Measurements from ENCODE around the gene MSH5.

MSH5 gene

DNA sequence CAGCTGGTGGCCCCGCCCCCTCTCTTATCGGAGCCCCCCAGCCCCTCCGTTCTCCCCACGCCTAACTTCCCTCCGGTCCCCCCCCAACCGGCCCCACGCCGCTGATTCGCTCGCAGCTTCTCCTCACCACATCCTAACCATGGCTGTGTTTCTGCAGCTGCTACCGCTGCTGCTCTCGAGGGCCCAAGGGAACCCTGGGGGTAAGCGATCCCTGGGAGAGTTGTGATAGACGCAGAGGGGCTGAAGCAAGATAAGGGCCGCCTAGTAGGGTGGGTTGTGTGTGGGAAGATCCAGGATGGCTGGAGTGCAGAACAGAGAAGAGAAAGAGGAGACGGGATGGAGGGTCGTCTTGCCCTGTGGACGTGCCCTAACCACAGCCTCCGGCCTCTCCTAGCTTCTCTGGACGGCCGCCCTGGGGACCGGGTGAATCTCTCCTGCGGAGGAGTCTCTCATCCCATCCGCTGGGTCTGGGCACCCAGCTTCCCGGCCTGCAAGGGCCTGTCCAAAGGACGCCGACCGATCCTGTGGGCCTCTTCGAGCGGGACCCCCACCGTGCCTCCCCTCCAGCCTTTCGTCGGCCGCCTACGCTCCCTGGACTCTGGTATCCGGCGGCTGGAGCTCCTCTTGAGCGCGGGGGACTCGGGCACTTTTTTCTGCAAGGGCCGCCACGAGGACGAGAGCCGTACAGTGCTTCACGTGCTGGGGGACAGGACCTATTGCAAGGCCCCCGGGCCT lies 16.4 kb upstream of the MSH5 start, which contains the start of gene MPIG6B:
MPIG6B (plus strand) TSS at position 129 of the 735 bp plus-strand sequence; CDS start at position 140, 11 bp downstream.
- no peak within 1 kb of the TSS for H3K4me3 ChIP-seq (ENCODE audit: low read depth, low read length)
- no peak within 1 kb of the TSS for H2AFZ ChIP-seq (ENCODE audit: low read length, unreplicated experiment)
- no peaks in the 10 kb centered on the region for H3K36me3 ChIP-seq (ENCODE audit: insufficient read depth, low read length)
- no peaks in the 10 kb centered on the region for H3K27me3 ChIP-seq (ENCODE audit: insufficient read depth, low read length)
- no peak within 1 kb of the TSS for H3K27ac ChIP-seq (ENCODE audit: low read depth, low read length)
- H3K79me2 ChIP-seq (ENCODE audit: control insufficient read depth, insufficient read depth, low read length, unreplicated experiment), result no peaks in the 10 kb centered on the region
- H3K4me1 ChIP-seq (ENCODE audit: control insufficient read depth, insufficient read depth, low read length, unreplicated experiment), result peaks cover under 1% of the 10 kb centered on the region

DNA sequence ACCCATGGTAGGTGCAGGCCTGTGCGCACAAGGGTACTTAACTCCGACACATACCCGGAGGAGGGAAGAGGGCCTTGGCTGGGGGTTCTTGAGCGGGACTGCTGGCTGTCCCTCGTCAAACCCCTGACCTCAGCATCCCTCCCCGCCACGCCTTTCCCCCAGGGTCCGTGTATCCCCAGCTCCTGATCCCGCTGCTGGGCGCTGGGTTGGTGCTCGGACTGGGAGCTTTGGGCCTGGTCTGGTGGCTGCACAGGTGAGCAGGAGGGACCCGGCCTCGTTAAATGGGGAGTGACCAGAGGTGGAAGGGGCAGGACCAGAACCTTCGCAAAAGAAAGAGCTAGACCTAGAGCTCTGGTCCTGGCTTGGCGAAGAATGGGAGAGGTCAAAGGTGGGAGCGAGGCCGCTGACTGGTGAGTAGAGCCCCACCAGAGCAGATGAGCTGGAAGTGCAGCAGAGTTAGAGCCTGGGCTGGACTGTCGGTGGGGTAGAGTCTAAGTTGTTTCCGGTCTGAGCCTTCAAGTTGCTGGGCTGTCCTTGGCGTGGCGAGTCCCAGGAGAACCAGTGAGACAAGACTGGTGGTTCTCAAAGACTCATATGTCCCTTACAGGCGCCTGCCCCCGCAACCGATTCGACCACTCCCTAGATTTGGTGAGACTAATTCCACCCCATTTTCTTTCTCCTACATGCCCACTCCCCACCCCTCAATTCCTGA lies 15.7 kb upstream of the MSH5 start:
- Histone ChIP-seq H3K27ac (ENCODE audit: low read depth, low read length) (no peak overlapping the region), H3K4me3 (ENCODE audit: low read depth, low read length) (no peak overlapping the region), H3K27me3 (ENCODE audit: insufficient read depth, low read length) (no peaks in the 10 kb centered on the region), H3K4me1 (ENCODE audit: control insufficient read depth, insufficient read depth, low read length, unreplicated experiment) (peaks cover 8% of the 10 kb centered on the region), H2AFZ (ENCODE audit: low read length, unreplicated experiment) (no peak overlapping the region), H3K36me3 (ENCODE audit: insufficient read depth, low read length) (no peaks in the 10 kb centered on the region), H3K79me2 (ENCODE audit: control insufficient read depth, insufficient read depth, low read length, unreplicated experiment) (no peaks in the 10 kb centered on the region)

DNA sequence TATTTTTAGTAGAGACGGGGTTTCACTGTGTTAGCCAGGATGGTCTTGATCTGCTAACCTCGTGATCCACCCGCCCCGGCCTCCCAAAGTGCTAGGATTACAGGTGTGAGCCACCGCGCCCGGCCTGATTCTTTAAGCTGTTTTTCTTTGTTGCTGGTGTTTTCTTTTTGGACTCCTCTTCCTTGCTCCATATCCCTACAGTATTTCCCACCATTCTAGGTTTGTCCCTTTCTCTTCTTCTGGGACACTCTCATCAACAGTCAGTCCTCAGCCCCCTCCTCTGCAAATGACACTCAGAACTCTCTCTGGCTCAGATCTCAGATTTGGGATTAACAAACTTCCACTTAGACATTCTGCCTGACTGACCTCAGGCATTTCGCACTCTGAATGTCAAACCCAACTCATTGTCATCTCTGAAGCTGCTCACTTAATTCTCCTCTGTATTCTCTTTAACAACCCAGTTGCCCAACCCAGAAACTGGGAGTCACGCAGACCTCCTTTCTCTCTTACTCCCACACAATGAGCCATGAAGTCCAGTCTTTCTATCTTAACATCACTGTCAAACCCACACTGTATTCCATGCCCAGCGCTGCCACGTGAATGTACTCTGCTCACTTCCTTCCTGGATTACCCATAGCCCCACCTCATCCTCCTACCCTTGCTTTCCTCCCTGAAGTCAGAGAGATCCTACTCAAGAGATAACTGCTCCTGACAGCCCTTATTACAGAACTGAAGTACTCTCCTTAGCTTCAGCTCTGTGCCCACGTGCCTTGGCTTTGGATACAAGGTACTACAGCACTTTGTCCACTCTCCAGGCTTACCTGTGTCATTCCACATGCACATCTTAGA lies 14.1 kb upstream of the MSH5 start:
- Histone ChIP-seq H3K4me1 (ENCODE audit: control insufficient read depth, insufficient read depth, low read length, unreplicated experiment) (peaks cover 10% of the 10 kb centered on the region), H3K36me3 (ENCODE audit: insufficient read depth, low read length) (no peaks in the 10 kb centered on the region), H3K79me2 (ENCODE audit: control insufficient read depth, insufficient read depth, low read length, unreplicated experiment) (no peaks in the 10 kb centered on the region), H3K27ac (ENCODE audit: low read depth, low read length) (no peak overlapping the region), H2AFZ (ENCODE audit: low read length, unreplicated experiment) (no peak overlapping the region), H3K4me3 (ENCODE audit: low read depth, low read length) (no peak overlapping the region), H3K27me3 (ENCODE audit: insufficient read depth, low read length) (no peaks in the 10 kb centered on the region)

DNA sequence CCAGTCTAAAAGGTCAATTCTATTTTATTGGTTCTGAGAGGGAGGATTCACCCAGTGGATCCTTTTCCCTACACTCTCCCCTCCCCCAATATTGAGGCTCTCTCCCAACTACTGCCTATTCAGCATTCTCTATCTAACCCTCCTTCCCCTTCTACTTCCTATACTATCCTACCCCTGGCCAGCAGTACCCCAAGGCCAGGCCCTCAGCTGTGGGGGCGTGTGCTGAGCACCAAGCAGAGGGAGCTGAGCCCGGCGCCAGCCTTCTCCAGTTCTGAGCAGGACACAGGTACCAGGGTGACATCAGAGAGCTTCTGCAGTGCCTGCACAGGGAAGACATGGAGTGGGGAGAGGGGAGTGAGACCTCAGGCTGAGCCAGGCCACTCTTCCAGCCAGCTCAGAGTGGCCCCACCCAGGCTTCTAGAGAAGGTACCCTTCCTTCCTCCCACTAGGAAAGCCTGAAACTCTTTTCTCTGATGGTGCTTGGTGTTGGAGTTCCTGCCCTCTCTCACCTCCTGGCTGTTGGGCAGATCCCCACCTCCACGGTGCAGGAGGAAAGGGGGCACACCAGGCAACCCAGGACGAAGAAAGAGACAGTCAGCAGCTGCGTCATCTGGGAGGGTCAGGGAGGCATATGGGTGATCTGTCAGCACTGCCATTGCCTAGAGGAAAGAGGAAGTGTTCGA lies 12.6 kb upstream of the MSH5 start:
- peaks cover 4% of the 10 kb centered on the region for H3K79me2 ChIP-seq (ENCODE audit: control insufficient read depth, insufficient read depth, low read length, unreplicated experiment)
- H3K27ac ChIP-seq (ENCODE audit: low read depth, low read length), result no peak overlapping the region
- H3K36me3 ChIP-seq (ENCODE audit: insufficient read depth, low read length), result peaks cover 6% of the 10 kb centered on the region; the same call in 1 of the 2 replicates
- H3K27me3 ChIP-seq (ENCODE audit: insufficient read depth, low read length), result no peaks in the 10 kb centered on the region
- H3K4me3 ChIP-seq (ENCODE audit: low read depth, low read length), result no peak overlapping the region
- H3K4me1 ChIP-seq (ENCODE audit: control insufficient read depth, insufficient read depth, low read length, unreplicated experiment), result peaks cover 21% of the 10 kb centered on the region
- H2AFZ ChIP-seq (ENCODE audit: low read length, unreplicated experiment), result no peak overlapping the region

DNA sequence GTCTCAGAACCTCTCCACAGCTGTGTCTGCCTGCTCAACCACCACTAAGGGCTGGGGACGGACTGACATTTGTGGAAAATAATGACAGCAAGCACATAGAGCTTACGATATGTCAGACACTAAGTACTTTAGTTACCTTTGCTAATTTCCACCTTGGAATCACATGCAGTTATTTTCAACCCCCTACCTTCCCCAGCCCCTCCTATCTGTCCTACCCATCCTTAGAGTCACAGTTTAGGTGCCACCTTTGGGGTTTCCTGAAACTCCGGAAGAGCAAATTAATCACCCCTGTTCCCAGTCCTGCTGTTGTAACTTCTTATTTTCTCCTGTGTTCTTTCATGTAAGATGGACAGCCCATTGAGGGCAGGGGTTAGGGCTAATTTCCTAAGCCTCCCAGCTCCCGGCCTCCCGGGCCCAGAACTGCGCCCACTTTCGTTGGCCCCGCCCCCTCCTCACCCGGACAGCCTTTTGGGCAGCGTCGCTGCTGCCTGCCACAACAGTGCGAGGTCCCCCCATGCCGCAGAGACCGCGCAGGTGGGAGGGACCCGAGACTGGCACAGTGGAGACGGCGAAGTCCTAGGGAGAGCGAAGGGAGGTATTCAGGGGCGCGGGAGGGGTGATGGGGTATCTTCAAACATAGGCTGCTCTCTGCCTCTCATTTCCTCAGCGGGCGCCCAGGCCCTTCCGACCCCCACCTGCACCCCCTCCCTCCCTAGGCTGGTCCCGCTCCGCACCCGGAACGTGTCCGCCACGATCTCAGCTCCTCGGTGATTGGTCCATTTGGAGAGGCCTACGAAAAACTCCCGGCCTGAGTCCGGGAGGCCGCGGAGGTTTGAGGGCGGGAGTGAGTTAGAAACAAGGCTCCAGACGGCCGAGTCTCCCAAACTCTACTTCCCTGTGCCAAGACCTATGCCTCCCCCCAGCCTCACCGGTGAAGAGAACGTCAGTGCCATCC lies 11.8 kb upstream of the MSH5 start:
- H3K27me3 ChIP-seq (ENCODE audit: insufficient read depth, low read length), result no peaks in the 10 kb centered on the region
- H3K36me3 ChIP-seq (ENCODE audit: insufficient read depth, low read length), result peaks cover 7% of the 10 kb centered on the region; the same call in 1 of the 2 replicates
- no peak overlapping the region for H3K27ac ChIP-seq (ENCODE audit: low read depth, low read length)
- H3K79me2 ChIP-seq (ENCODE audit: control insufficient read depth, insufficient read depth, low read length, unreplicated experiment), result peaks cover 8% of the 10 kb centered on the region
- H2AFZ ChIP-seq (ENCODE audit: low read length, unreplicated experiment), result no peak overlapping the region
- H3K4me1 ChIP-seq (ENCODE audit: control insufficient read depth, insufficient read depth, low read length, unreplicated experiment), result peaks cover 22% of the 10 kb centered on the region
- H3K4me3 ChIP-seq (ENCODE audit: low read depth, low read length), result peak overlapping the region; percentile 81; the same call in 1 of the 2 replicates

DNA sequence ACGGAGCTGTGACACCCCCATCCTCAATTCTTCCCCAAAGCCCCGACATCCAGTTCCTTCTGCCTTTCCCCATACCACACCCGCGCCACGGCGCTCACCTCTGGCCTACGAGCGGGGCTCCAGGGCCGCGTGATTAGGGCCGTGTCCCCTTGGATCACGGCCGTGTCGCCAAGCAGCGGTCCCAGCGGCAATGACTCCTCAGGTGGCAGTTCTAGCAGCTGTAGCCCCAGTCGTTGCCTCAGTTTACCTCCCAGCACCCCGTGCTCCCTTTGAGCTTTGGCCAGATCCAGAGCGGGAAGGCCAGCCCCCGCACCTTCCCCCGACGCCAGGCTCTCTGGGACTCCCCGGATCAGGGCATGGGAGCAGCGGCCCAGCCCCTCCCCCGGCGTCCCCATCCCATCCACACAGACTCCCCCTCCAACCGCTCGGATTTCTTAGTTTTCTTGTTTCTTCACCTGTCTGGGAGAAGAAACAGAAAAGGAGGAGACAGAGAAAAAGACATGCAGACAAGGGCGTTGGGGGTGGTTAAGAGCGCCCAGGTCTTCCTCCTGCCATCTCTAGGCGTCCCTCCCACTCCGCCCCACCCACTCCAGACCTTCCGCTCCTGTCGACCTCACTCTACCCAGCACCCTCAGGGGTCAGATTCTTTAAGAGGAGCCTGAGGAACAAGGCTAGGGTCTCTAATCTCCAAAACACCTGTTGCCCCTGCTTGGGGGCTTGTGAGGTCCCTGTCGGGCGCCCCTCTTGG lies 10.9 kb upstream of the MSH5 start, which contains the start of gene DDAH2:
DDAH2 (minus strand) TSS at position 533 of the 748 bp plus-strand sequence; CDS start at position 395, 138 bp downstream.
- Histone ChIP-seq H2AFZ (ENCODE audit: low read length, unreplicated experiment) (peak within 1 kb of the TSS; percentile 11), H3K79me2 (ENCODE audit: control insufficient read depth, insufficient read depth, low read length, unreplicated experiment) (peaks cover 18% of the 10 kb centered on the region), H3K36me3 (ENCODE audit: insufficient read depth, low read length) (peaks cover 17% of the 10 kb centered on the region; the same call in 1 of the 2 replicates)

DNA sequence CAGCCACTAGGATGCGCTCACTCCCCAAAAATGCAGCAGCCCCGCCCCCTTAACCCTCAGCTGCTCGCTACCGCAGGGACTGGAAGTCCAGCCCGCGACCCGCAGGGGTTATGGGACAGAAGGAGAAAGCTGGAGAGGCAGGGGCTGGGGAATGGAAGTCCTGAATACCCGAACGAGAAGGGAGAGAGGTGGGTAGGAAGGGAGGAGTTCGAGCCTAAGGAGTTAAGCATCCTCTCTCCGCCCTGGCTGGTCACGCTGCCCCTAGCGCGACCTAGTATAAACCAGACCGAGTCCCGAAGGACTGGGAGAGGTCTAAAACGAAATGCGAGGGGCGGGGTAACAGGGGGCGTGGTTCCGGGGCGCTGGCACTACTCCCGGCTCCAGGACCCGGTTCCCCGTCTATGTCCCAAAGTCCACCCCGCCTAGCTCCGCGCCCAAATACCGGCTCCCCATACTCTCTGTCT lies 10.3 kb upstream of the MSH5 start:
- H2AFZ ChIP-seq (ENCODE audit: low read length, unreplicated experiment), result no peak overlapping the region
- peak overlapping the region; percentile 74 for H3K27ac ChIP-seq (ENCODE audit: low read depth, low read length)
- peak overlapping the region; percentile 81 for H3K4me3 ChIP-seq (ENCODE audit: low read depth, low read length)
- H3K4me1 ChIP-seq (ENCODE audit: control insufficient read depth, insufficient read depth, low read length, unreplicated experiment), result peaks cover 37% of the 10 kb centered on the region
- peaks cover 22% of the 10 kb centered on the region; the same call in 1 of the 2 replicates for H3K36me3 ChIP-seq (ENCODE audit: insufficient read depth, low read length)
- H3K79me2 ChIP-seq (ENCODE audit: control insufficient read depth, insufficient read depth, low read length, unreplicated experiment), result peaks cover 24% of the 10 kb centered on the region
- H3K27me3 ChIP-seq (ENCODE audit: insufficient read depth, low read length), result no peaks in the 10 kb centered on the region

More for the DNA sequence above, 10.9 kb upstream of the MSH5 start, which contains the start of gene DDAH2:
- no peaks in the 10 kb centered on the region for H3K27me3 ChIP-seq (ENCODE audit: insufficient read depth, low read length)
- H3K4me1 ChIP-seq (ENCODE audit: control insufficient read depth, insufficient read depth, low read length, unreplicated experiment), result peaks cover 32% of the 10 kb centered on the region
- peak within 1 kb of the TSS; percentile 81 for H3K4me3 ChIP-seq (ENCODE audit: low read depth, low read length)
- peak within 1 kb of the TSS; percentile 74 for H3K27ac ChIP-seq (ENCODE audit: low read depth, low read length)

DNA sequence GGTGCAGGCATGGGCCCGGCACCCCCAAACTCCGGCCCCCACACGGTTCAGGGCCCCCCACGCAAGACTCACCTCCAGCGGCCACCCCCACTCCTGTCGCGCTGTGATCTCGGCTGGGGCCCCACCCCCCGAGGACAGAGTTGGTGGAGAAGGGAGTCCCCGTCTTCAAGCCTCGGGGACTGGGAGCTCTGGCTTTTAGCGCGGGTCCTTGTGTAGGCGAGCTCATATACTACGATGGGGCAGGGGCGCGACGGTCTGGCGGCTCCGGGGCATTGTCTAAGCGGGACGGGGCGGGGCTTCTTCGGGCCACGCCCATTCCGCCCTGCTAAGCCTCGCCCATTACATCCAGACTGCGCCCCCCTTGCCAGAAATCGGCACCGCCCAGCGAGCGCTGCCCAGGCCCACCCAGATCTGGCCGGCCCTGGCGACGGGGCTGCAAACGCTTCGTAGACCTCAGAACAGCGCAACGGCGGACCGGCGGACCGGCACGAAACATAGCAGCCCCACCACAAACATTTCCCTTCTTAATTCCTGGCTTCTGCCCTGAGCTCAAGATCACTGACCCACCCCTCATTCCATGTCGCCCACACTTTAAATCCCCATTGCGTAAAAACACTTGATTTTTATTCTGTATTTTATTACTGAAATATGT lies 9.7 kb upstream of the MSH5 start:
- peaks cover 37% of the 10 kb centered on the region for H3K4me1 ChIP-seq (ENCODE audit: control insufficient read depth, insufficient read depth, low read length, unreplicated experiment)
- no peak overlapping the region for H2AFZ ChIP-seq (ENCODE audit: low read length, unreplicated experiment)
- H3K27me3 ChIP-seq (ENCODE audit: insufficient read depth, low read length), result no peaks in the 10 kb centered on the region
- peak overlapping the region; percentile 81 for H3K4me3 ChIP-seq (ENCODE audit: low read depth, low read length)
- peaks cover 29% of the 10 kb centered on the region for H3K79me2 ChIP-seq (ENCODE audit: control insufficient read depth, insufficient read depth, low read length, unreplicated experiment)
- peak overlapping the region; percentile 74 for H3K27ac ChIP-seq (ENCODE audit: low read depth, low read length)
- peaks cover 22% of the 10 kb centered on the region; the same call in 1 of the 2 replicates for H3K36me3 ChIP-seq (ENCODE audit: insufficient read depth, low read length)
